Forelimb muscle (tissue), 1 donor: ENCODE results near the gene CENPB. TPM values are rescaled to one million over a fixed set of nuclear protein-coding genes. Genes with fewer than 3 reads are reported as not detected.
A peak's percentile ranks its signal among the peaks of the same experiment; 100 is the strongest.

Experiments used
- DNase-seq: peaks from one replicate; pipeline ENCODE4 v3.0.0-alpha.2; 2013; ENCODE audit warnings: low read depth
- polyA plus RNA-seq: library from polyadenylated mRNA; unstranded; fragments of 120-200 nt; gene quantifications from one replicate; pipeline ENCODE4 v1.2.1, GENCODE V29; 2013; ENCODE audit not compliant: insufficient read length

CENPB gene
- polyA plus RNA-seq, 1 donor: 44.4 TPM

DNA sequence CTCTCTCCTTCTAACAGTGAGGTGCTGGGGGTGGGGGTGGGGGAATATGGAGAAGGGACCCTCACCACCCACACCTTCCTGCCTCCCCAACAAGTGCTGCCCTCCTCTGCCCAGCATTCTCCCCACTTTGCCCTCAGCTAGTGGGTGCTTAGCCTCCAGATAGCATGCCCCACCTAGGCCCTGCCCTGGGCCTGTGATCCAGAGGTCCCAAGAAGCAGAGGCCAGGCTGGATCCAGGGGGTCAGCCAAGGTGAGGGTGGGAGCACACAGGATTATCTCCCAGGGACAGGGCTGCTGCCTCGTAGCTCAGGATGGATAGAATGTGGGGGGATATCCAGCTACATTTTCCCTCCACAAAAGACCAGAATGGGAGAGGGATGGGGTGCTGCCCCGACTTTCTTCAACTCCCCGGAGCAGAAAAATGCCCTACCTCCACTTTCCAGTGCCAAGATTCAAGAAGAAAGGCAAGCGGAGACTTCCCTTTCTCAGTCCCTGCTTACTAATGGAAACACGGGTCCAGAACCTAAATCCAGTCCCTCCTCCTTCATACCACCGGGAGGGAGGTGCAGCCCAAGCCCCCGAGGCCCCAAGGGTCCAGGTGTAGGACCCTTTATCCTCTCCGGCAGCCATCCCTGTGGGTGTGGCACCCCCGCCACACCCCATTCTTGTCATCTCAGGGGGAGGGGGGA, 20.0 kb downstream of the CENPB start:
- no peak for DNase-seq

DNA sequence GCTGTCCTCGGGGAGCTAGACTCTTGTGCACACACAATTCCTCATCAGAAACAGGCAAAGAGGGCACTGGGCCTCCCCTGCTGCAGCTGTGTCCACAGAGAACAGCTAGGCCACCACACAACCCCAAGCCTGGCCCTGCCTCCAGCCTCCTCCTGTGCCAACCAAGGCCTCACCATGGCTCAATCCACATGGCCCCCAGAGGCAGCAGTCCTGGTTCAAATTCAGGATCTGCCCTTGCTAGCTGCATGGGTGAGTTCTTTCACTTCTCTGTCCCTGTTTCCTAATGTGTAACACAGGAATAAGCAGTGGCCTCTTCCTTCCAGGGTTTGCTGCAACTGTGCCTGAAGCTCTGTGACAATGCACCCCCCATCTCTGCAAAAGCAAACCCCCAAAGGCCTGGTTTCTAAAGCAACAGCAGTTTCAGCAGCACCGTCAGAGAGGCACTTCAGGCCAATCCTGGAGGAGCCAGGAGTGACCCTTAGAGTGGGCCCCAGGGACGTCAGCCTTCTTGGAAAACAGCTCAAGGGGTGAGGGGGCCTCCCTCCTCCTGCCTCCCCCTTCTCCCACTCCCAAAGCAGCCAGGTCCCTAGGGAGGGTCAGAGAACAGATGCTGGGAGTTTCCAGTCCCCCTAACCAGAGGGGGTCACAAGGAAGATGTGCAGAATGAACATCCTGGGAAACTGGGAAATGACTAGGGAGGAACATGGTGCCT, 21.2 kb downstream of the CENPB start:
- DNase-seq: no peak

DNA sequence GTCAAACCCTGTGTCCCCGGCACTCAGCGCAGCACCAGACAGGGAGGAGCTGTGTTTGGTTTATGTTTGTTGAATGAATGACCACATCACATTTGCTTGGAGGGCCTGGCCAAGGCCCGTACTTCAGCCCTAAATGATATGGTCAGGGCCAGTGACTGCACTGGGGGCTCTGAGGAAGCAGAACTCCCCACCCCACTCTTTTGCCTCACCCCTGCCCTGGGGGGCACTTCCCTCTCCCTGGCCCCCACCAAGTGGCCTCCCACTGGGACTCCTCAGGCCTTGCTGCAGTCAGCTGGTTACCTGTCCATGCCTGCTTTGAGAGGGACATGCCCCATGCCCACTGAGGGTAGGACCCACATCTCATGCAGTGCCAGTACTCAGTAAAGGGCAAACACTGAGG, 21.9 kb downstream of the CENPB start:
- DNase-seq: no peak

DNA sequence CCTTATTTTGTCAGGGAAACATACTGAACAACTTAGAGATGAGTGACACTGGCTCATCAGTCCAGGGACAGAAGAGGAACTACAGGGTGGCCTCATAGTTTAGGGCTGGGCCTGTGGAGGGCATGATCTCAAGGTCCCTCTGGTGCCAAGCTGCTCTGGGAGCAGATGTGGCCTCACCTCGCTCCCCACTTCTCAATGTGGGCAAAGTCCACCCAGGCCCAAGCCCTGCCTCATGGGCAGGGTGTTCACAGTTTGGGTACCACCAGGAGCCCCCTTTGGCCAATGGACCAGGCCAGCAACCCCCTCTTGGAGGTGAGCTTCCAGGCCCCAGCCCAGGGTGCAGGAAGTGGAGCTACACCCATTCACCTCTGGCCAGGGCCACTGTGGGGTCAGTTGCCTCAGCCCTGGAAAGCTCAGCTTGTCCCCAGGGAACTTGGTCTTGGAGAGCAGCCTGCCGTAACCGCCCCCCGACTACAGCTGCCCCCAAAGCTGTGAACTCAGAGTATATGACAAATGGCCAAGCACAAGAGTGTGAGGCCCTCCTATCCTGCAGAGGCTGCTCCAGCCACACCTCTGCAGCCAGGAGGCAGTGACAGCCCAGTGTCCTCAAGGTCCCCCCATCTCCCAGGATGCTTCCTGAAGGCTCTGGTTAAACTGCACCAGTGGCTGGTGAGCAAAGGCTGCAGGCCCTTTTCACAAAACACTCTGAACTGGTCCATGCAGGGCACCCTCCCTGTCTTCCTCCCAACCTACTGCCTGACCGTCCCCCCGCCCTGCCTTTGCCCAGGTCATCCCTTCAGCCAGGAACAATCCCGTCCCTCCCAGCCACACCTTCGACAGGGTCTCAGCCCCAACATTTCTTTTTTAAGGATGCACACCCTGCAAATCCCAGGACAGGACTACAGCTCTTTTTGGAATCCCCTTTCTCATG, 22.6 kb downstream of the CENPB start:
- no peak for DNase-seq

DNA sequence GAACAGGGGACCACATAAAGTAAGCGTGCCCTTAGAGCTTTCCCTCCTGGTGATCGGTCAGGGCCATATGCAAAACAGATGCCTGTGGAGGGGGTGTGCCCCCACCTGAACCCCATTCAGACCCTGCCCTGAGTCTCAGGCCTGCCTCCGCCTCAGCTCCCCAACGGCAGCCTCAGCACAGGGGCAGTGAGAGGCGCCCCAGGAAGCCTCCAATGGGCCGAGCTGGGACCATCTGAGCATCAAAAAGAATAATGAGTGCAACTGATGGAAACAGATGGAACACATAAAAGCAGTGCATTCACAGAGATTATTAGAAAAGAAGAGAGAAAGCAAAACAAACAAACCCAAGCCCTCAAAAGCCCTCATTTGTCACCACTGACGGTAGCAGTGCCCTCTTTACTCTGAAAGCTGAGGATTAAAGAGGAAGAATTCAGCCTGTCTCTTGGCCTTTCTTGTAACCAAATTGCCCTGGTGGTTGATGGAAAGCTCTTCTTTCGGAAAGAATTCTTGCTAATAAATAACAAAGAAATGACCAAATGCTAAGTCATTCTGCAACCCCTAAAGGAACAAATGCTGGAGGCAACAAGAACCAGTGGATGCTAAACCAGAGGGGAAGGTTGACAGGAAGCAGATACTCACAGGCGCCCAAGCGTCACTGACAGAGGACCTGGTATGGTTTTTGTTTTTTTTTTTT, 25.7 kb downstream of the CENPB start:
- no peak for DNase-seq

DNA sequence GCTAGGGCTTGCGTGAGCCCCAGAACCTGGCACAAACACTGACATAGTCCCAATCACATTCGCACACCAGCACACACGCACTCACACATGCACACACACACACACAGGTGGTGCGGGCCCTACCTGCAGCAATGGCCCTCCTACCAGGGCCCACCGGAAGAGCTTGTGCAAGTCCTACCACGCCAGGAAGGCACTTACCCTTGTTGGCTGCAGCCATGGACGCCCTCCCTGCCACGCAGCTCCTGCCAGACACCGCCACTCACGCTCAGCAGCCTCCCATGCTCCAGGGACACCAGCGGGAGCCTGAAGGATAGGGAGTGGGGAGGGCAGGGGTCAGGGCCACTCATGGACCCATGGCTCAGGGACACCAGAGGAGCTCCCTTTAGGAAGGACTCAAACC, 26.7 kb downstream of the CENPB start:
- DNase-seq: no peak

DNA sequence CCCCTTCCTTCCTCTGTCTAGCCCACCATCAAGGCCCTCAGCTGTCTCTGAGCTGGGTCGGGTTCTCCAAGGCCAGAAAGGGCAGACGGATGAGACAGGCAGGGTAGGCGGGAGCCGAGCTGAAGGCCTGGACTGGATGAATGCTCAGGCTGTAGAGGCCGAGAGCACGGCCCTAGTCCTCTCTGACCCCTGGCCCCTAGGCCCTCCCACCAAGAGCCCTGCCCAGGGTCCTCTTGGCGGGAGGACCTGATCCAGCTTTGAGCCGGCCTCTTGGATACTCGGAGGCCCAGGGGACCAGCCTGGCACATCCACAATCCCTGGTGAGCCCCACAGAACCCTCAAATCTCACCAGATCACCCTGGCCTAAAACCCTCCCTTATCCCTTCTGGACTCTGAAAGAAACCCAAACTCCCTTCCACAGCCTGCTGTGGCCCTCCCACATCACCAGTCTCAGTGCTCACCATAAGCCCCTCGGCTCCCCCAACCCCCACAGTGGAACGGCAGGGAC, 27.2 kb downstream of the CENPB start:
- DNase-seq: no peak

DNA sequence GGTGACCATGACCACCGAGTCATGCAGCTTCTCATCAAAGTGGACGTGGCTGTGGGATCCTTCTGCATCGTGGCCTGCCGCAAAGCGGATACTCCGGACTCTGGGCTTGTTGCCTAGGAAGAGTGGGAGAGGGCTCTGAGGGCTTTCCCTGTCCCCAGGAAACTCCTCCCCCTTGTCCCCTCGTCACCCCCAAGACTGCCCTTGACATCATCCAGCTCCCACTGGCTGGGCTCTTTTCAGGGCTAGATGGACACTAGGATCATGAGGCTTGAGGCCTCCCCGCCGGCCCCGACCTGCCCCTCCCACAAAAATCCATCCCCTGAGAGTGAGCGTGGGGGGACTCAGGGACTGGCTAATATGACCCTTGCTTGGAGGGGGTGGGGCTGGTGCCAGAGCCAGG, 28.0 kb downstream of the CENPB start:
- DNase-seq: no peak

DNA sequence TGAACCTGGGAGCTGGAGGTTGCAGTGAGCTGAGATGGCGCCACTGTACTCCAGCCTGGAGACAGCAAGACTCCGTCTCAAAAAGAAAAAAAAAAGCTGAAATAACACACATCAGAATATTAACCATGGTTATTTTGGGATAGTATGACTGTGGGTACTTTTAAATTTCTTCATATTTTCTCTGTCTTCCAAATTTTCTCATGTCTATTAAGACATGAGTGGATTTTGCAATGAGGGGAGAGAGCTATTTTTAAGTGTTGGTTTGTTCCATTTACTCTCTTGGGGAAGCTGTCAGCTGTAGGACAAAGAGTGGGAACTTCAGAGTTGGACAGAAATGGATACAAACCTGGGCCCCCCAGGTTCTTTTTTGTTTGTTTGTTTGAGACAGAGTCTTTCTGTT, 29.3 kb downstream of the CENPB start:
- DNase-seq: no peak

DNA sequence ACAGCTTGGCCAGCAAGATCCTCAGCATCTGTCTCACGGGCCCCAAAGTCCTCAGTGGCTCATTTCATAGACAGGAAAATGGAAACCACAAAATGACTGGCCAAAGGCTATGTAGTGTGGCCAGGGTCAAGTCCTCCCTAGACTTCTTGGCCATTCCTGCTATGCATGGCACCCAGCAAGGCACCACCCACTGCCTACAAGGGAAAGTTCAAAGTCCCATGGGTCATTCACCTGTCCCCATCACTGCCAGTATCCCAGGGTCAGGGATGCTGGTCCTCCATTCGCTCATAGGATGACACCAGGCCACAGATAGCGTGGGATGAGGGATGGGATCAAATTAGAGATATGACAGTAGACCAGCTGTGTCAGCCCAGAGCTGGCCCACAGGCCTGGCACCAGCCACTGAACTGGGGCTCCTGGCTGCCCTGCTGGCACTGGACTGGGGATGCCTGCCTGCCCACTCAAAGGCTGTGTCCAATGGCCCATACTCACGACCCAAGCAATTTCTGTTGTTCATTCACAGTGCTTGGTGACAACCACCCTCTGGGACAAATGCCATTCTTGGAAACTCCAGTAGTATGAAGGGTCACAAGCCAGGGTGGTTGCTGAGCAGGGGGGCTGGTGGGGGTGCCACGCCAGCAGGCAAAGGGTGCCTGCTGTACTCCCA, 30.6 kb downstream of the CENPB start:
- no peak for DNase-seq

DNA sequence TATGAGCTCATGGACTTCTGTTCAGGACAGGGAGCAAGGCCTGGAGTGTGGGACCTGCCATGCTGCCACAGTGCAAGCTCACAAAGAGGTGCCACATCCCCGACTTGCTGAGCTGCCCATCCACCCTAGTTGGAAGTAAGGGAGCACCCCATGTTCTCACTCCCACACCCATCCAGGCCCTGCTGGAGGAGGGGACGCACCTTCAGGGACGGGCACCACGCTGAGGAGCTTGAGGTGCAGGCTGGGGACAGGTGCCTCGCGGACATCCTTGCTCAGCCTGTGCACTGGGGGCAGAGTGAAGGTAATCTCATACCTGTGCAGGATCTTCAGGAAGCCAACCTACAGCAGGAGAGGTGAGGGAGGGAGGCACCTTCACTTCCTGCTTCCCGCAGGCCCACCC, 31.3 kb downstream of the CENPB start:
- no peak for DNase-seq

DNA sequence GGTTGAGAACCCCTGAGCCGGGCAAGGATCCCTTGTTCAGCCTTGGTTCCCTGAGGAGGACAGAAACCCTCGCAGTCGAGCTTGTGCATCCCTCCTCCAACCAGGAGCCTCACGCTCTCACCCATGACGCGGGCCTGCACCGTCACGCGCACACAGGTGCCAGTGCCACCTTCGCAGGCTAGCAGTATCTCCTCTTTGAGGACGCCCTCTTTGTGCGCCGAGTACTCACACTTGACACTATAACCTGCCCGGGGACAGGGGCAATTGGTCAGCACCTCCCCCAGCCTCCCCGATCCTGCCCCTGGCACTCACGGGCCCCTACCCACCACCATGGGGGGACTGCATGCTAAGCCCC, 32.3 kb downstream of the CENPB start:
- DNase-seq: no peak

DNA sequence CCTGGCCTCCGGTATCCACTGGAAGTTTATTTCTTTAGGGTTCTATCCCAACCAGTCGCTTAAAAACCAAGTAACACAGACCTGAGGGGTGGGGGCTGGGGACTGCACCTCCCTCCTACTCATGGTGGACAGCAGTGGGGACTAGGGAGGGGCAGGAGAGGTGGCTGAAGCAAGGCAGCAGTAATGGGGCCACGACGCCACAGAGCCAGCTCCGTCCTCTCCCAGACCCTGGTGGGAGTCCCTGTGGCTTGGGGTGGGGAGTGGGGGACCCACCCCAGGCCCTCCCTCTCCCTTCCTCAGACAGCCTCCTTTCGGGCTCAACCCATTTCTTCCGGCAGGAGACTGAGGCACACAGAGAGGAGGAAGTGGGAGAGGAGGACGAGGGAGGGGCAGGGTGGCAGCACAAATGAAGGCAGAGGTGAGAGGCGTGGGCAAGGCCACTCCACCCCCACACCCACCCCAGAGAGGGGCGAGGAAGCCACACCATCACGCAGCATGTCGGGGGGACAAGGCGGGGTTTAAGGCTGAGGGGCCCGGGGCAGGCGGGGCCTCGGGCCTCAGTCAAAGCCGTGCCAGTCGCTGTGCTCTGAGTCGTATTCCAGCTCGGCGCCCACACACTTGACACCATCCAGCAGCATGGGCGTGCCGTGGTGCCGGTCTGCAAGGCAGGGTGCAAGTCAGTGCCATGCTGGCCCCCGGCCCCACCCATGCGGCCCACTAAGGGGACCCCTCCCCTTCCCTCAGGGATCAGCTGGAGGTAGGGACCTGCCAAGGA, 32.9 kb downstream of the CENPB start:
- DNase-seq: no peak

DNA sequence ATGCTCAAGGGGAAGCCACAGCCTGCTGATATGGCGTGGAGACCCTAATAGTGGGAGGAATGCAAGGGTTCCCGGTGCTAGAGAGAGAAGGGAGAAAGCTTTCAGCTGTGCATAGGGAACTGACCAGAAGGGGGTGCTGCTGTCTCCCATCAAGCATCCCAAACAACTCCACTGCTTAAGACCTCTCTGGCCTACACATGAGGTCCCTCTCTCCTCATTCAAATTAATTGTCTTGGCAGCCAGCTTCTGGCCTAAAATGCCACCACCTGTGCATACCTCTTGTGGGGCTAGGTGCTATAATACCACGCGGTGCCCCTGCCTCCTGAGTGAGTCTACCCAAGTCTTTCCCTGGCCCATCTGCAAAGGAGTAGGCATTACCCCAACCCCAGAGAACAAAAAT, 33.4 kb downstream of the CENPB start:
- peak; percentile 48 for DNase-seq

DNA sequence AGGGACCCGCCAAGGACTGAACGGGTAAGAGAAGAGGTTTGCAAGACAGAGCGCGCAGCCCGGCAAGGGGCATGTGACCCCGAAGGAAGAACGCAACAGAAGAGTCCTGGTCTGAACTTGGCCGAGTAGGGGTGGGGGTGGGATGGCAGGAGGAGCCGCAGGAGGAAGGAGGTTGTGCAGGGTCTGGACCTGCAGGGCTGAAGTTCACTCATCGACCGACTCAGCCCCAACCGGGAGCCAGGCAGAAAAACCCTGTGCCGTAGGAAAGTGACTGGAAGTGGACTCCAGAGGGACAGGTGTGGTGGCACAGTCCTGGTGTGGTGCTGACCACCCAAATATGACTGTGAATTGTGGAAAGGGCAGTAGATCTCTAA, 34.2 kb downstream of the CENPB start:
- no peak for DNase-seq

DNA sequence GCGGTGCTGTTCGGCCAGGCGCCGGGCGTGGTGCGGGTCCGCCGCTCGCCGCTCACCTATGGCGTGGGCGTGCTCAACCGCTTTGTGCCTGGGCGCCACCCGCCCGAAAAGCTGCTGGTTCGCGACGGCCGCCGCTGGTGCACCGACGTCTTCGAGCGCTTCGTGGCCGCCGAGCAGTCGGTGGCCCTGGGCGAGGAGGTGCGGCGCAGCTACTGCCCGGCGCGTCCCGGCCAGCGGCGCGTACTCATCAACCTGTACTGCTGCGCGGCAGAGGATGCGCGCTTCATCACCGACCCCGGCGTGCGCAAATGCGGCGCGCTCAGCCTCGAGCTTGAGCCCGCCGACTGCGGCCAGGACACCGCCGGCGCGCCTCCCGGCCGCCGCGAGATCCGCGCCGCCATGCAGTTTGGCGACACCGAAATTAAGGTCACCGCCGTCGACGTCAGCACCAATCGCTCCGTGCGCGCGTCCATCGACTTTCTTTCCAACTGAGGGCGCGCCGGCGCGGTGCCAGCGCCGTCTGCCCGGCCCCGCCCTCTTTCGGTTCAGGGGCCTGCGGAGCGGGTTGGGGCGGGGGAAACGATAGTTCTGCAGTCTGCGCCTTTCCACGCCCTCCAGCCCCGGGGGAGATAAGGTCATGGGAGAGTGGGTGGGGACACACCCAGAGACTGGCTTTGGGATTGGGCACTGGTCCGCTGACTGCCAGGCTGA, 34.7 kb downstream of the CENPB start:
- no peak for DNase-seq

DNA sequence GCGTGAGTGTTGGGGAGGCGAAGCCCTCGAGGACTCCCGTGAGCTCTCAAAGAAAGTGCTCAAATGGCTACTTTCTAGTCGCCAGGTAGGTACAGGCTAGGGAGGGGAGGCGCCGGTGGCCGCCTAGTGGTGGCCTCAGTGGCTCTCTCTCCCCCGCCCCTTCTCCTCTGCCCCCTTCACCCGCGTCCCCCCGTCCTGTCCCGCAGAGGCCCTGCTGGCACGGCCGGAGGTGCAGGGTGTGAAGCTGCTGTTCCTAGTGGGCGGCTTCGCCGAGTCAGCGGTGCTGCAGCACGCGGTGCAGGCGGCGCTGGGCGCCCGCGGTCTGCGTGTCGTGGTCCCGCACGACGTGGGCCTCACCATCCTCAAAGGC, 35.2 kb downstream of the CENPB start:
- no peak for DNase-seq

DNA sequence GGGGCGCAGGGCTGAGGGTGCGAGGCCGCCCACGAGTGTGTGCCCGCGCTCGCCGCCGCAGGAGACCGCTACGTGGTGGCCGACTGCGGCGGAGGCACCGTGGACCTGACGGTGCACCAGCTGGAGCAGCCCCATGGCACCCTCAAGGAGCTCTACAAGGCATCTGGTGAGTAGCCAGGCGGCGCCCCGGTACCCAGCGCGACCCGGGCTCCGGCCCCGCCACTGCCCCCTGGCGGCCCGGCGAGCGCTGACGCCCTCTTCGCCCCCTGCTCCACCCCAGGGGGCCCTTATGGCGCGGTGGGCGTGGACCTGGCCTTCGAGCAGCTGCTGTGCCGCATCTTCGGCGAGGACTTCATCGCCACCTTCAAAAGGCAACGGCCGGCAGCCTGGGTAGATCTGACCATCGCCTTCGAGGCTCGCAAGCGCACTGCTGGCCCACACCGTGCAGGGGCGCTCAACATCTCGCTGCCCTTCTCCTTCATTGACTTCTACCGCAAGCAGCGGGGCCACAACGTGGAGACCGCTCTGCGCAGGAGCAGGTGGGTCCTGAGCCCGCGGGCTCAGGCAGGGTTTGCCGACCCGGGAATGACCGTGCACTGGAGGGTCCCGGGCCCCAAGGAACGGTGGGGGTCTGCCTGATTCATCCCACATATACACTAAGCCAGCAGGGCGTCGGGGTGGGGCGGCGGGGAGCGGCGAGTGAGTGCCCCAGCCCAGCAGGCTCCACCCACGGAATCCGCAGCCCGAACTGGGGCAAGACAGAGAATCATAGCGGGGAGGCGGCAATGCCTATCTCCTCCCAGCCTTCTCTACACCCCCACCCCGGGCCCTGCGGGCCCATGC, 36.6 kb downstream of the CENPB start:
- DNase-seq: no peak

DNA sequence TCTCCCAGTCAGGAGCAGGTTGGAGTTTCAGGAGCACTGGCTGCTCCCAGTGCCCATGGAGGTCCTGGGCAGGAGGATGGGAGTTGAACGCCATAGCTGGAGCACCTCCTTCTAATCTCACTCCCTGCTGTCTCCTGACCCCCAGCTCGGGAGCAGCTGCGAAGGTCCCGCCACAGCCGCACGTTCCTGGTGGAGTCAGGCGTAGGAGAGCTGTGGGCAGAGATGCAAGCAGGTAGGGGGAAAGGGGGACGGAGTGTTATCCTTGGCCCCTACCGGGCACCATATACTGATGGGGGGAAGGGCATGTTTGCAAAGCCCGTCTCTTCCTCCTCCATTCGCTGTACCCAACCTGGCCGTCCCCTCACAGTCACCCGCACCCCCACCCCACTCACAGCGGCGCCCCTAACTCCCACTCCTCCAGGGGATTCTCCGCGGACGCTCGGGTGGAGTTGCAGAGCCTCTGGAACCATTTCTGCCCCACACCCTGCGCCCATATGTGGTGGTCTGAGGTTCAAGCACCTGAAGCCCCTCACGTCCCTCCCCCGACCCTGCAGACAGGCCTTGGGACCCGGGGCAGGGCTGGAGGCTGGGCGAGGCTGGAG, 37.4 kb downstream of the CENPB start:
- no peak for DNase-seq
